GM10248 (cell line): ENCODE data around the gene FAM117B.

Source experiments
- CTCF ChIA-PET: fragments of 300-600 bp; sonication (Branson Sonifier 250); formaldehyde crosslinking; extraction: SDS; loops from one replicate; lab custom pipeline; 2021; ENCODE audit warnings: antibody characterized with exemption; lab: Yijun Ruan, JAX
- POLR2A ChIA-PET: fragments of 350-650 bp; sonication (Branson Sonifier 250); formaldehyde crosslinking; extraction: SDS; loops from one replicate; lab custom pipeline; 2020; ENCODE audit warnings: antibody characterized with exemption; lab: Yijun Ruan, JAX
- DNase-seq: peaks from one replicate; pipeline ENCODE4 v3.0.0; 2012; ENCODE audit errors: extremely low spot score
- TF ChIP-seq, protein P1 (sequence below): IDR thresholded peaks from 2 replicates; pipeline ENCODE4 v1.5.1; 2012; ENCODE audit warnings: mild to moderate bottlenecking, low read depth; ENCODE audit errors: extremely low read depth, missing control alignments, control extremely low read depth

The FAM117B gene

DNA sequence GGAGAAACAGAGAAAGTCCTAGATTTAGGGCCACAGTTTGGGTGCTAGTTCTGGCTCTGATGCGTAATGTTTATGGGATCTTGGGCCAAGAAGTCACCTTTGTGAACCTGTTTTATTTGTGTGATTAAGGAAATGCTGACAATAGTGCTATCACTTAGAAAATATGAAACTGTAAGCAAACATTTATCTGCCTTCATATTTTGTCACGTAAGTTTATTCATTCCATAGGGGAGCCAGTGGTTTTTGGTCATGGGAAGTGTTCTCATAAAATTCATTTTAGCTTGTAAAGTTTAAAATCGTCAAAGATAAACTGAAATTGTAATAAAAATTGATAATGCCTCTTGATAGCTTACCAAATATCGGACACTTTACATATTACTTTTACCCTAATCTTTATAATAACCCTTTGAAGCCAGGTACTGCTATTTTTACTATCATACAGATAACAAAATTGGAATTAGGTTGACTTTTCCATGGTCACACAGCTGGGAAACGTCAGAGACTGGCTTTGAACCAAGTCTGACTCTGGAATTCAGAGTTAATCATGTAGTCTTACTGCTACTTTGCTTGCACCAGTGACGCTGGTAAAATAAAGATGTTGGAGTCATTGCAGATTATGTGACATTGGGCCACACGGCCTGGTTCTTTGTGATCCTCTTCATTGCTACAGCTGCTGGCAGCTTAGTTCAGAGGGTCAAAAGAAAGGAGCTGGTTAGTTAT is 137.1 kb downstream of the FAM117B start:
- TF ChIP-seq, protein P1, sequence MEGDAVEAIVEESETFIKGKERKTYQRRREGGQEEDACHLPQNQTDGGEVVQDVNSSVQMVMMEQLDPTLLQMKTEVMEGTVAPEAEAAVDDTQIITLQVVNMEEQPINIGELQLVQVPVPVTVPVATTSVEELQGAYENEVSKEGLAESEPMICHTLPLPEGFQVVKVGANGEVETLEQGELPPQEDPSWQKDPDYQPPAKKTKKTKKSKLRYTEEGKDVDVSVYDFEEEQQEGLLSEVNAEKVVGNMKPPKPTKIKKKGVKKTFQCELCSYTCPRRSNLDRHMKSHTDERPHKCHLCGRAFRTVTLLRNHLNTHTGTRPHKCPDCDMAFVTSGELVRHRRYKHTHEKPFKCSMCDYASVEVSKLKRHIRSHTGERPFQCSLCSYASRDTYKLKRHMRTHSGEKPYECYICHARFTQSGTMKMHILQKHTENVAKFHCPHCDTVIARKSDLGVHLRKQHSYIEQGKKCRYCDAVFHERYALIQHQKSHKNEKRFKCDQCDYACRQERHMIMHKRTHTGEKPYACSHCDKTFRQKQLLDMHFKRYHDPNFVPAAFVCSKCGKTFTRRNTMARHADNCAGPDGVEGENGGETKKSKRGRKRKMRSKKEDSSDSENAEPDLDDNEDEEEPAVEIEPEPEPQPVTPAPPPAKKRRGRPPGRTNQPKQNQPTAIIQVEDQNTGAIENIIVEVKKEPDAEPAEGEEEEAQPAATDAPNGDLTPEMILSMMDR, result no peak
- CTCF ChIA-PET, result interaction anchor here (0.7 to 1.0 kb wide), 2 partner anchors 8 to 12 kb away, joined by 3 read pairs; no protein-coding TSS in a partner anchor
- no peak for DNase-seq
- POLR2A ChIA-PET, result no interaction called here

DNA sequence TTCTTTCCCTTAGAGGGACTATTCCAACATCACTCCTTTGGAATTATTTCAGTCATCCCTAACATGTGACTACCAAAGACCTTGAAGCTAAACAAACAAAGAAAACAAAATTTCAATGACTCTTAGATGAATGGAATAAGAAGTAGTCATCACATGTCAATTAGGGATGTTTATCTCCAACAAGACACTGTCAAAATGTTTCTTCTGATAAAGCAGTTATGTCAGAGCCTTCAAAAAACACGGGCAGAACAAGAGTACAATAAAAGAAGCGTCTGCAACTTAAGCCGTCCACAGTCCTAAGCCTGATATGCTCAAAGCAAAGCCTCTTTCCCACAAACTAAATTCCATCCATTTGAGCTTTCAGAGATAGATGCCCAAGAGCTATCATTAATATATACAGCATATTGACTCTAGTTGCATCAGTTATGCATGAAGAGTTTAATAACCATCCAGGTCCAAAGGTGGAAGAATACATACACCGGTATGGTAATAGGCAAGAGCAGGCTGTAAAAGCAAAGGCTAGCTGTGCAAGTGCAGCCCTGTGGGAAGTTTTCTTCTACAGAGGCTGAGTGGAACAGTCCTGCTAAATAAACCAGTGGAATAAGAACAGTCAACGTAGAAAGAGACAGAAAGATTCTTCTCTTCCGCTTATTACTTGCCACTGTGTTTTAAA is 138.7 kb downstream of the FAM117B start:
- ChIA-PET CTCF (interaction anchor here (1.4 kb wide), 1 partner anchor 14 kb away, joined by 3 read pairs; no protein-coding TSS in a partner anchor), POLR2A (no interaction called here)
- TF ChIP-seq, protein P1, result no peak
- no peak for DNase-seq

DNA sequence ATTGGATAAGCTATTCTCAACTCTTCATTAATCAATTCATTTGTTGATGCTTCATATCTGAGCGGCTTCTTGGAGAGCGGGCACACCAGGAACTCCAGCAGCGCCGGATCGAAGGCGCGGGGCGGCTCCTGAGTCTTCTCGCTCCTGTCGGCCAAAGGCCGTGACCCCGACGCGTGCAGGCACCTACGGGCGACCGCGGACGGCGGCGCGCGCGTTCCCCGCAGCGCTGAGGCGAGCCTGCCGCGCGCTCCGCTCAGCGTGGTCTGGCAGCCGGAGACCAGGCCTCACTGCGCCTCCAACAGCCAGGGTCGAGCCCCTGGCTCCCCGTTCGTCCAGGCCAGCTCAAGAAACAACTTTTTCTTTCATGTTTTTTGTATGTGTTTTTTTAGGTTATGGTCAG is 139.3 kb downstream of the FAM117B start:
- CTCF ChIA-PET, result interaction anchor here (1.4 kb wide), 1 partner anchor 13 kb away, joined by 3 read pairs; no protein-coding TSS in a partner anchor
- no peak for DNase-seq
- TF ChIP-seq, protein P1, result no peak
- POLR2A ChIA-PET, result interaction anchor here (0.6 kb wide), 1 partner anchor 12 kb away, joined by 3 read pairs; no protein-coding TSS in a partner anchor

DNA sequence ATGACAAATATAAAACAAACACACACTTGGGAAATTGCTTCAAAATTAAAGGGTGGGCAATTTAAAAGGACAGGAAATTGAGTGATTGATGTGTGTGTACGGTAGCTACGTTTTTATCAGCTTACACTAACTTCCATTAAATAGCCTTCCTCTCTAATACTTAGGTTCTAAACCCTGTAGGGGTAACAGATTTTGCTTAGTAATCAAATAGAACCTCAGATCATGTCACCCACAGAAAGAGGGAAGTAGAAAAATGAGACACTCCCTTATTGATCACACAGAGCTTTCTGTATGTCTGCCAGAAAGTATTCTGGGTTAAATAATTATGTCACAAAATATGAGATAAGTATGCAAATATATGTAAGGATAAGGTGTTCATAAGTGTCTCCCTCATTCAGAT is 143.4 kb downstream of the FAM117B start:
- DNase-seq, result no peak

DNA sequence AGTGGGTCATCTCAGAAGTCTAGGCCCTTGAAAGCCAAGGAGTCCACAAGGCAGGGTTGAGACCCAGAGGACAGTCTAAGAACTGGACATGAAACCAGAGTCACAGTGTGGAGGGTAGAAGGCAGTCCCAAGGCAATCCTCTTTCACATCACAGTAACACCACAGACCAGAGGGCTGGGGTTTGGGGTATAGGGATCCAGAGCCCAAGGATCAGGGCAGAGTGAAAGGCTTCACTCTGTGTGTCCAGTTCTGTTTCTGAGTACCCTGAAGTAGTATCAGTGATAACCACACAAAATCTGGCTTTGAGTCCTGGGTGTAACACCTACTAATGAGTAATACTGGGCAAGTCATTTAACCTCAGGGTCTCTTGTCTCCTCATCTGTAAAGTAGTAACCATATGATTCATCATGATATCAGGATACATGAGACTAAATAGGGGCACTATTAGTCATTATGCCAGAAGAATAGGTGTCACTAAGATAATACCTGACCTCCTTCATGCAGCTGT is 145.8 kb downstream of the FAM117B start:
- POLR2A ChIA-PET, result no interaction called here
- TF ChIP-seq, protein P1, result no peak
- peak; percentile 31 for DNase-seq

More for the DNA sequence above, 143.4 kb downstream of the FAM117B start:
- POLR2A ChIA-PET, result no interaction called here
- TF ChIP-seq, protein P1, result no peak
- CTCF ChIA-PET, result no interaction called here

DNA sequence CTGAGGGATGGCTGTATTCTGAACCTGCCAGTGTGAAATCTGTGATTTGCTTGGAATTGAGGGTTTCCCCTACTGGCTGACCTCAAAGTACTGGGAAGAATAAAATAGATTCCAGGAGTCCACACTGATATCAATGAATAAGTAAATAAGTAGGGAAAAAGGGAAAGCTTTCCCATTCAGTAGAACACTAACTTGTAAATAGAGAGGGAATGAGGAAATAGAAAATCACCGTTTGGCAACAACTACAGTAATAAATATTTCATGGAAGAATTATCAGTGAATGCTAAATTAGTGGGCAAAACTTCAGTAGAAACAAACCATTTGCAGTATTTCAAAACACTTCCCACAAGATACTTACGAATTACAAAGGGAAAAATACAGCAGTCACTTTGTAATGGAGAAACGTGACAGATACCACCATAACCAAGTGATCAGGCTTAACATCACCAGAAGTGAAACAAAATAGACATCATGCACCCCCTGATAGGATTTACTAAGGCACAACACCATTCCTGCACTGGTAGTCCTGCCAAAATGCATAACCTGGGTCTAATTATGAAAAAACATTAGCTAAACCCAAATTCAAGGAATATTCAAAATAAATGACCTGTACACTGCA is 148.3 kb downstream of the FAM117B start:
- TF ChIP-seq, protein P1, result no peak
- POLR2A ChIA-PET, result no interaction called here
- no peak for DNase-seq
- CTCF ChIA-PET, result no interaction called here

More for the DNA sequence above, 145.8 kb downstream of the FAM117B start:
- CTCF ChIA-PET, result no interaction called here
